Loucy (cell line): Measurements from ENCODE around the gene KCTD11.

Experiments
- H2AFZ ChIP-seq: fragments of 200-600 bp; sonication (generic); 2 replicates; pipeline ENCODE4 v1.6.0; 2016; ENCODE audit warnings: antibody characterized with exemption, mild to moderate bottlenecking, low read length, moderate library complexity
- H3F3A ChIP-seq: fragments of 200-600 bp; 2 replicates; pipeline ENCODE4 v1.6.0; 2016; ENCODE audit warnings: antibody characterized with exemption, low read depth, mild to moderate bottlenecking
- H3K27me3 ChIP-seq: fragments of 200-600 bp; sonication (generic); 2 replicates; pipeline ENCODE4 v1.6.1; 2014; ENCODE audit warnings: low read length, mild to moderate bottlenecking; ENCODE audit not compliant: insufficient read depth, poor library complexity, severe bottlenecking
- H3K36me3 ChIP-seq: fragments of 200-600 bp; sonication (generic); 2 replicates; pipeline ENCODE4 v1.6.1; 2016; ENCODE audit warnings: low read length; ENCODE audit not compliant: insufficient read depth
- H3K4me1 ChIP-seq: fragments of 200-600 bp; sonication (generic); 2 replicates; pipeline ENCODE4 v1.5.1; 2014; ENCODE audit warnings: low read length, mild to moderate bottlenecking; ENCODE audit not compliant: insufficient read depth, poor library complexity, severe bottlenecking
- H3K4me2 ChIP-seq: fragments of 200-600 bp; sonication (generic); 2 replicates; pipeline ENCODE4 v1.6.0; 2014; ENCODE audit warnings: antibody characterized with exemption, low read length, low read depth, mild to moderate bottlenecking; ENCODE audit not compliant: poor library complexity, severe bottlenecking
- H3K4me3 ChIP-seq: fragments of 200-600 bp; sonication (generic); 2 replicates; pipeline ENCODE4 v1.5.1; 2014; ENCODE audit warnings: low read length, mild to moderate bottlenecking, mixed read lengths; ENCODE audit not compliant: poor library complexity, severe bottlenecking
- H3K79me2 ChIP-seq: fragments of 200-600 bp; sonication (generic); 2 replicates; pipeline ENCODE4 v1.6.1; 2014; ENCODE audit warnings: low read length; ENCODE audit not compliant: insufficient read depth
- H3K9ac ChIP-seq: fragments of 200-600 bp; sonication (generic); 2 replicates; pipeline ENCODE4 v1.6.0; 2014; ENCODE audit warnings: mild to moderate bottlenecking, low read depth, low read length, moderate library complexity; ENCODE audit not compliant: poor library complexity, severe bottlenecking
- H3K9me2 ChIP-seq: fragments of 200-600 bp; sonication (generic); replicated peaks from 2 replicates; pipeline ENCODE4 v1.6.1; 2016; ENCODE audit warnings: low read depth, low read length, mixed read lengths
- H3K9me3 ChIP-seq: fragments of 200-600 bp; sonication (generic); 2 replicates; pipeline ENCODE4 v1.6.1; 2014; ENCODE audit warnings: mild to moderate bottlenecking, antibody characterized with exemption, low read length, low read depth; ENCODE audit not compliant: insufficient read depth
- H4K20me1 ChIP-seq: fragments of 200-600 bp; sonication (generic); 2 replicates; pipeline ENCODE4 v1.6.0; 2014; ENCODE audit warnings: antibody characterized with exemption, low read length, mild to moderate bottlenecking; ENCODE audit not compliant: insufficient read depth, poor library complexity, severe bottlenecking
- CTCF ChIP-seq: fragments of 200-600 bp; sonication (generic); conservative IDR thresholded peaks from 2 replicates; pipeline ENCODE4 v1.5.1; 2014; ENCODE audit warnings: mild to moderate bottlenecking, antibody characterized with exemption, low read length
- EZH2phosphoT487 ChIP-seq: fragments of 200-600 bp; IDR thresholded peaks from 2 replicates; pipeline ENCODE4 v1.6.1; 2018; ENCODE audit warnings: antibody characterized with exemption, mild to moderate bottlenecking, moderate library complexity, borderline replicate concordance

The KCTD11 gene

GRCh38 chr17:7355573-7355972 is 3.6 kb downstream of the KCTD11 start:
- TF ChIP-seq EZH2phosphoT487 (no peak), CTCF (no peak)
- H3K9ac ChIP-seq = no peak overlapping the region
- H3K4me2 ChIP-seq = no peak overlapping the region
- no peak overlapping the region for H3K4me3 ChIP-seq
- H4K20me1 ChIP-seq = no peaks in the 10 kb centered on the region
- H3K9me3 ChIP-seq = no peaks in the 10 kb centered on the region
- no peaks in the 10 kb centered on the region for H3F3A ChIP-seq
- no peaks in the 10 kb centered on the region for H3K27me3 ChIP-seq
- peaks cover 3% of the 10 kb centered on the region; the same call in 1 of the 2 replicates for H3K36me3 ChIP-seq
- H3K4me1 ChIP-seq = no peaks in the 10 kb centered on the region
- H2AFZ ChIP-seq = no peak overlapping the region
- H3K9me2 ChIP-seq = no peaks in the 10 kb centered on the region
- H3K79me2 ChIP-seq = no peaks in the 10 kb centered on the region

- TF ChIP-seq CTCF = peak; percentile 81
- TF ChIP-seq EZH2phosphoT487 = no peak
- no peaks in the 10 kb centered on the region for H3K79me2 ChIP-seq
- H3K36me3 ChIP-seq = peaks cover 3% of the 10 kb centered on the region; the same call in 1 of the 2 replicates
- H3K27me3 ChIP-seq = no peaks in the 10 kb centered on the region
- no peak overlapping the region for H3K9ac ChIP-seq
- H3F3A ChIP-seq = no peaks in the 10 kb centered on the region
- H3K4me1 ChIP-seq = no peaks in the 10 kb centered on the region
- H3K4me3 ChIP-seq = no peak overlapping the region
- H2AFZ ChIP-seq = peak overlapping the region; percentile 70
- no peaks in the 10 kb centered on the region for H4K20me1 ChIP-seq
- no peaks in the 10 kb centered on the region for H3K9me2 ChIP-seq
- no peak overlapping the region for H3K4me2 ChIP-seq
- H3K9me3 ChIP-seq = no peaks in the 10 kb centered on the region
Observed at GRCh38 chr17:7356072-7356549, 4.1 kb downstream of the KCTD11 start.

DNA sequence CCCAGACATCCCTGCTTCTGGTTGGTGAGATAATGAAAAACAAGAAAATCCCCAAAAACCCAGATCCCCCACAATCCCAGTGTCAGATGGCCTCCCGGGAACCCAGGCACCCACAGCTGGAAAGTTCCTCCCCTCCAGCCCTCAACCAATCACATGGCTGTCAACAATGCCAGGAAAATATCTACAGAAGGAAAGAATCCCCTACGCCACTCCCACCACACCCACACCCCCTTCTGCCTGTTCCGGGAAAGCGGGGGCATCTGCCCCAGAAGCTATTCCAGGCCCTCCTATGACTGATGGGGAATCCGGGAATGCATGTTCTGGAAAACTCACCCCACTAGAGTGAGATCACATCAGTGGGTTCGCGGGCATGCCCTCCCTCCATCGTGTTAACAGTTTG is 4.8 kb downstream of the KCTD11 start:
- H2AFZ ChIP-seq = 0 out of 2 replicates have a peak overlapping the region, but pooled peaks have one; percentile 35

More for the DNA sequence above, 4.8 kb downstream of the KCTD11 start:
- Histone ChIP-seq H3K4me1 (no peaks in the 10 kb centered on the region), H3K27me3 (no peaks in the 10 kb centered on the region), H3K79me2 (no peaks in the 10 kb centered on the region), H3K9ac (no peak overlapping the region), H3K4me2 (no peak overlapping the region), H4K20me1 (no peaks in the 10 kb centered on the region), H3F3A (no peaks in the 10 kb centered on the region), H3K9me3 (no peaks in the 10 kb centered on the region), H3K36me3 (peaks cover 3% of the 10 kb centered on the region; the same call in 1 of the 2 replicates), H3K9me2 (no peaks in the 10 kb centered on the region), H3K4me3 (no peak overlapping the region)
- TF ChIP-seq CTCF (no peak), EZH2phosphoT487 (no peak)
